Heart left ventricle (tissue), 16 donors: ENCODE measurements around the gene NACC2. TPM values are rescaled to one million over a fixed set of nuclear protein-coding genes. Genes with fewer than 3 reads are reported as not detected.

ENCODE experiments used
- ATAC-seq, 4 donors: fragments of 200-7000 bp; cut with Tn5 transposase; one replicate each; pipeline ENCODE4 v1.9.1; 2020 to 2022; ENCODE audit warnings: moderate library complexity in 4 of 4, mild to moderate bottlenecking in 3 of 4, moderate number of reproducible peaks in 1 of 4
- DNase-seq, 5 donors: peaks; one replicate each; pipeline ENCODE4 v3.0.0-alpha.2; 2020
- H3K27ac ChIP-seq, 12 donors: fragments of 200-600 bp; sonication (generic) in 4 of 12; one replicate each; pipeline versions ENCODE4 v1.5.0 to v1.8.0; 2016 to 2022; ENCODE audit warnings: mild to moderate bottlenecking in 2 of 12
- H3K27me3 ChIP-seq, 9 donors: fragments of 200-600 bp; sonication (generic) in 2 of 9; one replicate each; pipeline versions ENCODE4 v1.5.1 to v1.8.0; 2016 to 2022; ENCODE audit warnings: mild to moderate bottlenecking in 3 of 9
- H3K36me3 ChIP-seq, 9 donors: fragments of 200-600 bp; sonication (generic) in 2 of 9; one replicate each; pipeline versions ENCODE4 v1.5.0 to v1.8.0; 2018 to 2022; ENCODE audit warnings: mild to moderate bottlenecking in 2 of 9
- H3K4me1 ChIP-seq, 12 donors: fragments of 200-600 bp; sonication (generic) in 4 of 12; one replicate each; pipeline versions ENCODE4 v1.5.0 to v1.8.0; 2016 to 2022; ENCODE audit warnings: mild to moderate bottlenecking in 3 of 12
- H3K4me3 ChIP-seq, 12 donors: fragments of 200-600 bp; sonication (generic) in 4 of 12; one replicate each; pipeline versions ENCODE4 v1.5.0 to v1.8.0; 2017 to 2022; ENCODE audit warnings: mild to moderate bottlenecking in 9 of 12, moderate library complexity in 4 of 12
- H3K9me3 ChIP-seq, 12 donors: fragments of 200-600 bp; sonication (generic) in 4 of 12; one replicate each; pipeline versions ENCODE4 v1.5.0 to v1.8.0; 2016 to 2022; ENCODE audit warnings: mild to moderate bottlenecking in 1 of 12
- CTCF ChIP-seq, 12 donors: fragments of 200-600 bp; sonication (generic) in 4 of 12; IDR thresholded peaks; one replicate each; pipeline versions ENCODE4 v1.5.0 to v1.8.0; 2018 to 2022; ENCODE audit warnings: antibody characterized with exemption in 12 of 12, mild to moderate bottlenecking in 5 of 12
- POLR2A ChIP-seq, 2 donors: fragments of 450-650 bp; IDR thresholded peaks; one replicate each; pipeline ENCODE4 v1.6.1; 2017; ENCODE audit warnings: antibody characterized with exemption in 2 of 2, mild to moderate bottlenecking in 2 of 2, moderate library complexity in 2 of 2
- WGBS, 4 donors: extraction: QIAGEN DNeasy Blood & Tissue Kit in 2 of 4; methylation state at CpG; one replicate each; pipeline versions ENCODE4 v1.1.5 to v1.1.7; 2013 to 2018; 5-methylcytosine and 5-hydroxymethylcytosine counted together
- intact Hi-C, 10 donors: fragments of 100-400 bp; cut with DNase I; formaldehyde crosslinking; loops; one replicate each; pipeline versions ENCODE4 v1.11.1 to v1.14.2; 2022
- polyA plus RNA-seq, 2 donors: library from polyadenylated mRNA; stranded (reverse); fragments of 200-250 nt; gene quantifications; one replicate each; pipeline ENCODE4 v1.2.3, GENCODE V29; 2013
- total RNA-seq, 9 donors: library from RNA; depleted of rRNA in 2 of 9; stranded (reverse); fragments of >200 nt in 2 of 9; fragmentation: NEBNext Ultra II Directional in 3 of 9; extraction: Animal tissue kit (Norgen Biotek cat#: 25700) in 3 of 9; gene quantifications; one replicate each; pipeline versions ENCODE4 v1.1.0 to v1.2.4, GENCODE V29; 2016 to 2023
- donor health status: ischemic (EF 13 %, LVEDD 7.1; RV severe dilation, severe dysfunction).
- donor health status: healthy with polysubstance abuse.
- donor health status: DM: no; HTN: yes; CAD: no.
- donor health status: DM: no; HTN: no; CAD: no.
- donor health status: ischemic (EF 25% LVEDD 6.9; RV normal size, moderate dysfunction).
- donor health status: ischemic (EF 25% LVEDD 5.7; RV mildly dilated, moderate dysfunction).
- donor health status: healthy.
- donor health status: DM: yes; HTN: yes; CAD: no.
- donor health status: ischemic (EF 35%, LVEDD 5.7; RV mildly dilated, moderate dysfunction).
- donor health status: nonischemic (EF 11% LVEDD 7.7; RV severe dilation, severe dysfunction).
- donor health status: DM: yes; HTN: yes; CAD: no.
- donor health status: PGD.
- donor health status: ischemic (EF 29% LVEDD 5.4; RV normal size, mild dysfunction).
- donor health status: nonischemic (EF 23%, LVEDD 6.1; RV moderate dilation, normal function).

Gene NACC2
- total and polyA plus RNA-seq, 11 donors, result 17.9 to 66.5 (median 47.4) TPM

GRCh38 chr9:136051453-136051836 lies 43.6 kb downstream of the NACC2 start:
- intact Hi-C loops, result loop anchor here in 5 of 10 donors (5.0 kb wide), 3 partner anchors 36 to 66 kb away; partner anchors contain the start of gene TMEM250 (in 1 of the 5)
- WGBS, 4 donors, result 1 to 3% (median 1%) methylated on average over 15 to 47 of the region's 47 CpGs
- DNase-seq, result peak in 2 of 5 donors; percentile 45 to 71

GRCh38 chr9:136050701-136051452 lies 44.2 kb downstream of the NACC2 start:
- no peak for TF ChIP-seq POLR2A (IDR thresholded peaks at IDR 0.05)
- peak in 1 of 12 donors; percentile 2 for TF ChIP-seq CTCF (IDR thresholded peaks at IDR 0.05)
- DNase-seq (peak in 1 of 5 donors; percentile 17), ATAC-seq (no peak)
- Histone ChIP-seq H3K9me3 (no peaks in the 10 kb centered on the region), H3K27me3 (no peaks in the 10 kb centered on the region), H3K4me1 (peaks cover 6 to 85% (median 60%) of the 10 kb centered on the region in 12 donors), H3K36me3 (peaks cover 0 to 39% (median 18%) of the 10 kb centered on the region in 9 donors), H3K27ac (peak overlapping the region; percentile 2 to 88 (median 80)), H3K4me3 (peak overlapping the region; percentile 29 to 63 (median 53))
- intact Hi-C loops, result loop anchor here in 5 of 10 donors (5.0 kb wide), 3 partner anchors 36 to 66 kb away; partner anchors contain the start of gene TMEM250 (in 1 of the 5)
- WGBS, 4 donors, result 14 to 67% (median 30%) methylated on average over 20 to 55 of the region's 55 CpGs

More at GRCh38 chr9:136051453-136051836, 43.6 kb downstream of the NACC2 start:
- Histone ChIP-seq H3K4me1 (peaks cover 6 to 85% (median 61%) of the 10 kb centered on the region in 12 donors), H3K27me3 (no peaks in the 10 kb centered on the region), H3K9me3 (no peaks in the 10 kb centered on the region), H3K36me3 (peaks cover 0 to 33% (median 12%) of the 10 kb centered on the region in 9 donors), H3K27ac (peak overlapping the region; percentile 2 to 88 (median 80)), H3K4me3 (peak overlapping the region; percentile 29 to 63 (median 53))
- no peak for TF ChIP-seq POLR2A (IDR thresholded peaks at IDR 0.05)
- no peak for TF ChIP-seq CTCF (IDR thresholded peaks at IDR 0.05)
- peak in 2 of 4 donors; percentile 20 to 39 for ATAC-seq

- H3K4me3 ChIP-seq, result peak overlapping the region in 1 of 12 donors; percentile 63
- H3K27me3 ChIP-seq, result no peaks in the 10 kb centered on the region
- WGBS, 4 donors, result 84 to 93% (median 86%) methylated on average over 11 to 36 of the region's 36 CpGs
- ATAC-seq, result no peak
- no peaks in the 10 kb centered on the region for H3K9me3 ChIP-seq
- H3K27ac ChIP-seq, result peak overlapping the region in 1 of 12 donors; percentile 80
- TF ChIP-seq CTCF (IDR thresholded peaks at IDR 0.05) (no peak), POLR2A (IDR thresholded peaks at IDR 0.05) (no peak)
- peaks cover 6 to 85% (median 56%) of the 10 kb centered on the region in 12 donors for H3K4me1 ChIP-seq
- peaks cover 0 to 45% (median 20%) of the 10 kb centered on the region in 9 donors for H3K36me3 ChIP-seq
- DNase-seq, result peak in 2 of 5 donors; percentile 19 to 60
- intact Hi-C loops, result loop anchor here in 5 of 10 donors (5.0 kb wide), 3 partner anchors 37 to 67 kb away; partner anchors contain the start of gene TMEM250 (in 1 of the 5)
These were observed 44.8 kb downstream of the NACC2 start for GRCh38 chr9:136050266-136050700.
